22Rv1 (cell line): ENCODE measurements around the gene NGDN.

ENCODE experiments used
- ZFX ChIP-seq: fragments of 450-650 bp; IDR thresholded peaks from 2 replicates; pipeline ENCODE4 v1.6.1; 2017; ENCODE audit warnings: antibody characterized with exemption, borderline replicate concordance
- TF ChIP-seq, protein P1 (sequence below): fragments of 450-650 bp; IDR thresholded peaks from 2 replicates; pipeline ENCODE4 v1.5.1; 2017; ENCODE audit warnings: mild to moderate bottlenecking

DNA sequence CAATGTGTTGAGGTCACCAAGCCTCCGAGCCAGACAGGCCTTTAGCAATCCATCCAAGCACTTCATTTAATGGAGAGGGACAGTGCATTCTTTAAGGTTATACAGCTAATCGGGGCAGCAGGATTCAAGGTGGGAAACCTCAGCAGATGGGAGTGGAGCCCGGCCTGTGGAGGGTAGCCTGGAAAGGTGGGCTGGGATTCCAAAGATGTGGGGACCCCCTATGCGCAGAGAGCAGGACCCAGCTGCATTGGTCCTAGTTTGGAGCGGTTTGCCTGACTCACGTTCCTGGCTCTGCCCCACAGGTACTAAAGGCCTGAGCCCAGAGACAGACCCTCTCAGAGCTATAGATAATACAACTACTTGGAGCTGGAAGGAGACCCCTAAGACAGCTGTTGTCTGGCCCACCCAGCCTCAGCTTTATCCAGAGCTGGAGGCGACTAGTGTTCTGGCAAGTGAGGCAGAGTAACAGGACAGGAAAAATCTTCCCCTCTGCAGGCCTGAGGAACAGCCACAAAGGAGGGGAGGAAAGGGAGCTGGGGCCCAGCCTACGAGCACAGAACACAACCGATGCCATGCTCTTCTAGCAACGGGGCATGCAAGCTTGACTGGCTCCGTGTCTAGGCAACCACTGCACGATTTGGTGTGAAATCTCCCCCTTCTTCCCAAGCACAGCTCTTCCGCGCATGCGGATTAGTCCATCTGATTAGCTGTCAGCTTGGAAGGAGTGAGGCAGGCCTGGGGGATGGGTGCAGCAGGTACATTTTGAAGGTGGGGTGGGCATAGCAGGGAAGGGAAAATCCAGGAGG, 33.0 kb upstream of the NGDN start:
- TF ChIP-seq, protein P1, sequence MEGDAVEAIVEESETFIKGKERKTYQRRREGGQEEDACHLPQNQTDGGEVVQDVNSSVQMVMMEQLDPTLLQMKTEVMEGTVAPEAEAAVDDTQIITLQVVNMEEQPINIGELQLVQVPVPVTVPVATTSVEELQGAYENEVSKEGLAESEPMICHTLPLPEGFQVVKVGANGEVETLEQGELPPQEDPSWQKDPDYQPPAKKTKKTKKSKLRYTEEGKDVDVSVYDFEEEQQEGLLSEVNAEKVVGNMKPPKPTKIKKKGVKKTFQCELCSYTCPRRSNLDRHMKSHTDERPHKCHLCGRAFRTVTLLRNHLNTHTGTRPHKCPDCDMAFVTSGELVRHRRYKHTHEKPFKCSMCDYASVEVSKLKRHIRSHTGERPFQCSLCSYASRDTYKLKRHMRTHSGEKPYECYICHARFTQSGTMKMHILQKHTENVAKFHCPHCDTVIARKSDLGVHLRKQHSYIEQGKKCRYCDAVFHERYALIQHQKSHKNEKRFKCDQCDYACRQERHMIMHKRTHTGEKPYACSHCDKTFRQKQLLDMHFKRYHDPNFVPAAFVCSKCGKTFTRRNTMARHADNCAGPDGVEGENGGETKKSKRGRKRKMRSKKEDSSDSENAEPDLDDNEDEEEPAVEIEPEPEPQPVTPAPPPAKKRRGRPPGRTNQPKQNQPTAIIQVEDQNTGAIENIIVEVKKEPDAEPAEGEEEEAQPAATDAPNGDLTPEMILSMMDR = no peak
- no peak for TF ChIP-seq ZFX
